SK-N-SH (cell line): ENCODE data around the gene NR2F1.
A peak's percentile ranks its signal among the peaks of the same experiment; 100 is the strongest.

Experiments used
- CTCF ChIP-seq: fragments of 200-600 bp; sonication (generic); IDR thresholded peaks from 2 replicates; pipeline ENCODE4 v1.6.1; 2017; ENCODE audit warnings: antibody characterized with exemption, mild to moderate bottlenecking, moderate library complexity
- EP300 ChIP-seq, 2 experiments: IDR thresholded peaks; 2 replicates each; pipeline versions ENCODE4 v1.4.0 to v1.6.1; 2012; ENCODE audit warnings: borderline replicate concordance in 1 of 2, low read depth in 1 of 2, low read length in 1 of 2
- RAD21 ChIP-seq: IDR thresholded peaks from 2 replicates; pipeline ENCODE4 v1.6.1; 2012; ENCODE audit warnings: mild to moderate bottlenecking, low read length
- RFX5 ChIP-seq: IDR thresholded peaks from 2 replicates; pipeline ENCODE4 v1.6.1; 2012; ENCODE audit warnings: mild to moderate bottlenecking, improper control_type of control experiment, low read length
- SIN3A ChIP-seq: IDR thresholded peaks from 2 replicates; pipeline ENCODE4 v1.6.1; 2012; ENCODE audit warnings: low read depth, mild to moderate bottlenecking, low read length, moderate library complexity, borderline replicate concordance
- TCF12 ChIP-seq: IDR thresholded peaks from 2 replicates; pipeline ENCODE4 v1.4.0; 2012

- TF ChIP-seq EP300 (IDR thresholded peaks at IDR 0.05; ENCODE audit: borderline replicate concordance in 1 of 2, low read depth in 1 of 2, low read length in 1 of 2), result no peak
- TF ChIP-seq SIN3A, result no peak
- TF ChIP-seq TCF12, result no peak; the same call in 1 of the 2 replicates
- no peak for TF ChIP-seq RFX5
- TF ChIP-seq RAD21, result peak; percentile 85
- TF ChIP-seq CTCF, result peak; percentile 71
Observed at GRCh38 chr5:93607367-93608258, 24.6 kb downstream of the NR2F1 start.
